Measurements from ENCODE around the gene ARMH2. TPM values are rescaled to one million over a fixed set of nuclear protein-coding genes. Genes with fewer than 3 reads are reported as not detected.
"Not testable (repeated sequence)": the region's sequence is repeated elsewhere in the genome, so short reads cannot be mapped to it uniquely, and the experiment has no call there.

The ARMH2 gene
- polyA plus RNA-seq, 3 donors from 2014 or later, result not detected

DNA sequence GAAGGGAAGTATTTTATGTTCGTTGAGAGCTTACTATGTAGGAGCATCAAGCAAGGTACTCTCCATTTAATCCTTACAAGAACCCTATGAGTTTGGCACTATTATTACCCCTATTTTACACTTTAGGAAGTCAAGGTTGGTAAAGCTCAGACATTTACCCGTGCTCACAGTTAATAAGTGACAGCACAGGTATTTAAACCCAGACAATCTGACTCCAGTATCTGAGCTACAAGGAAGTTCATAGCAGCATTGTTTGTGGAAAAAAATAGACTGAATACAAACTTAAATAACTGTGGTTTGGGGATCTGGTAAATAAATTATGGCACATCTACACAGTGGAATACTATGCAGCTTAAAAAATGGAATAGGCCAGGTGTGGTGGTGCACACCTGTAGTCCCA, 45.2 kb downstream of the ARMH2 start:
- no peaks in the 10 kb centered on the region for H3K4me1 Mint-ChIP-seq
- H3K27ac Mint-ChIP-seq, result no peak overlapping the region
- no peak overlapping the region for H3K4me3 Mint-ChIP-seq
- H3K27me3 Mint-ChIP-seq (ENCODE audit: low read depth in 3 of 3), result peaks cover 0 to 6% (median 2%) of the 10 kb centered on the region in 3 donors
- H3K36me3 Mint-ChIP-seq, result peaks cover 0 to 3% (median 0%) of the 10 kb centered on the region in 3 donors
- no peaks in the 10 kb centered on the region for H3K9me3 Mint-ChIP-seq
- DNase-seq, result no peak

DNA sequence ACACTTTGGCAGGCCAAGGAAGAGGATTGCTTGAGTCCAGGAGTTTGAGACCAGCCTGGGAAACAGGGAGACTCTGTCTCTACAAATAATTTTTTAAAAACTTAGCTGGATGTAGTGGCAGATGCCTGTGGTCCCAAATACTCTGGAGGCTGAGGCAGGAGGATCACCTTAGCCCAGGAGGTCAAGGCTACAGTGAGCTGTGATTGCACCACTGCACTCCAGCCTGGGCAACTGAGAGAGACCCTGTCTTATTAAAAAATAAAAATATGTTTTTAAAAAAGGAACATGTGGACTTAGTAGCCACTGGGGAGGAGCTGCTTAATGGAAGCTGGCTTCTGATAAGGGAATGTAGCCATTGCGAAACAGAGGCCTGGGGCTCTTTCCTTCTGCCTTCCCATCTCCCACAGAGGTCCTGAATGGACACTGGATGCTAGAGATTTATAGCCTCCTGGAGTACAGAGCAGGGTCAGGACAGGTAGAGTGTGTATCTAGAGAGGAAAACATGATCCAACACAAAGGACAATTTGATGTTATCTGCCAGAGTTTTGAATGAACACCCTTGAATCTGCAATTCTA, 45.7 kb downstream of the ARMH2 start:
- Mint-ChIP-seq H3K9me3 (no peaks in the 10 kb centered on the region), H3K27me3 (ENCODE audit: low read depth in 3 of 3) (peaks cover 0 to 6% (median 2%) of the 10 kb centered on the region in 3 donors), H3K27ac (no peak overlapping the region), H3K4me1 (no peaks in the 10 kb centered on the region), H3K36me3 (peaks cover 0 to 3% (median 0%) of the 10 kb centered on the region in 3 donors), H3K4me3 (no peak overlapping the region)
- DNase-seq, result no peak

DNA sequence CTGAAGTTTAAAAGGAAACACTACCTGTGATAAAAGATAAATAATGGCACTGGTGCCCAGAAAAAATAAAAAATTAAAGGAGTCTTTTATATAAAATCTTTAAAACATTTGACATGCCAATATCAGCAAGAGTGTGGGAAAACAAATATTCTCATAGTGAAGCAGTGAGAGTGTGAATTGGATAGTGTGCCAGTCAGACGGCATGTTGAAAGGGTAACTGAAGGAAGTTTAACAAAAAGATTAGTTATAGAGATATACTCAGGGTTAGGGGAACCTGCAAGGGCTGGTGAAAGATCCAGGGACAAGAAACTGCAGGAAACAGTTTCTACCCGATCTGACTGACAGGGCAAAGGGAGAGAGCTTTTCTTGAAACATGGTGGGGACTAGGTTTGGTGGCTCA, 46.2 kb downstream of the ARMH2 start:
- Mint-ChIP-seq H3K27me3 (ENCODE audit: low read depth in 3 of 3) (peaks cover 2 to 6% (median 2%) of the 10 kb centered on the region in 3 donors), H3K36me3 (peaks cover 0 to 3% (median 0%) of the 10 kb centered on the region in 3 donors), H3K9me3 (no peaks in the 10 kb centered on the region), H3K4me3 (no peak overlapping the region), H3K27ac (no peak overlapping the region), H3K4me1 (no peaks in the 10 kb centered on the region)
- no peak for DNase-seq

DNA sequence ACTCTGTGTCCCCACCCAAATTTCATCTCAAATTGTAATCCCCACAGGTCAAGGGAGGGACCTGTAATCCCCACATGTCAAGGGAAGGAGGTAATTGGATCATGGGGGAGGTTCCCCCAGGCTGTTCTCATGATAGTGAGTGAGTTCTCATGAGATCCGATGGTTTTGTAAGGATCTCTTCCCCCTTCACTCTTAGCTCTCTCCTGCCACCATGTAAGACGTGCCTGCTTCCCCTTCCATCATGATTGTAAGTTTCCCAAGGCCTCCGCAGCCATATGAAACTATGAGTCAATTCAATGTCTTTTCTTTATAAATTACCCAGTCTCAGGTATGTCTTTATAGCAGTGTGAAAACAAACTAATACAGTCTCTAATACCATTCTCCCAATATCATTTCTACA, 47.8 kb downstream of the ARMH2 start:
- H3K4me1 Mint-ChIP-seq; H3K36me3 Mint-ChIP-seq; H3K27me3 Mint-ChIP-seq (ENCODE audit: low read depth in 3 of 3); H3K4me3 Mint-ChIP-seq; H3K9me3 Mint-ChIP-seq; DNase-seq; H3K27ac Mint-ChIP-seq: not testable (repeated sequence)

DNA sequence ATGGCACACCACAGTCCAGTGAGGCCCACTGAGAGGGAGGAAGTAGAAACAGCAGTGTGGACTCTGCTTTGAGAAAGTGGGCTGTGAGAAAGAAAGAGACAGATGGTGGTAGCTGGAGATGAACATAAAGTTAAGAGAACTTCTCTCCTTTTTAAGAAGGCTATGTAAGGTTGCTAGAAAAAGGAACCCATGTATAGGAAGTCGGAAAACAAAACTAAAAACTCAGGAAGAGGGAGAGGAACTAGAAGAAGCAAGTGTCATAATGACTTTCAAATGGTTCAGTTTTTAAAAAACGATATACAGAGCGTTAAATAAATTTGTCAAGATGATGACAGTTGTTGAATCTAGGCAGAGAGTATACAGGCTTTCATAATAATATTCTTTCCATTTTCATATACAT, 49.4 kb downstream of the ARMH2 start:
- no peaks in the 10 kb centered on the region for H3K4me1 Mint-ChIP-seq
- H3K36me3 Mint-ChIP-seq, result peaks cover 0 to 3% (median 0%) of the 10 kb centered on the region in 3 donors
- no peak overlapping the region for H3K4me3 Mint-ChIP-seq
- H3K9me3 Mint-ChIP-seq, result no peaks in the 10 kb centered on the region
- H3K27ac Mint-ChIP-seq, result no peak overlapping the region
- no peak for DNase-seq
- peaks cover 0 to 7% (median 2%) of the 10 kb centered on the region in 3 donors for H3K27me3 Mint-ChIP-seq (ENCODE audit: low read depth in 3 of 3)

Other genes starting within 250 kb of the ARMH2 start
- not detected for gene KIAA0319, start 152.7 kb downstream of the ARMH2 start, polyA plus RNA-seq
- gene TDP2, start 132.0 kb downstream of the ARMH2 start, polyA plus RNA-seq, result 10 to 100 TPM; 40.6 to 49.7 (median 46.5) TPM
- 10 to 100 TPM in 2 of 3 donors, 1 to 10 TPM in 1; 6.2 to 17.1 (median 16.5) TPM for gene ACOT13, start 131.8 kb downstream of the ARMH2 start, polyA plus RNA-seq
- 100 to 1,000 TPM in 1 of 3 donors, 10 to 100 TPM in 2; 63.0 to 140 (median 96.4) TPM for gene C6orf62, start 79.8 kb downstream of the ARMH2 start, polyA plus RNA-seq
- gene GMNN, start 24.0 kb downstream of the ARMH2 start, polyA plus RNA-seq, result 1 to 10 TPM; 5.1 to 9.6 (median 5.2) TPM
- 100 to 1,000 TPM; 262 to 392 (median 334) TPM for gene RIPOR2, start 137.0 kb upstream of the ARMH2 start, polyA plus RNA-seq

All from immature natural killer cell (primary cell).